Large intestine (tissue), 3 donors: ENCODE data around the gene SP8. TPM values are rescaled to one million over a fixed set of nuclear protein-coding genes. Genes with fewer than 3 reads are reported as not detected.

Experiments
- DNase-seq, 2 donors: peaks; one replicate each; pipeline versions ENCODE4 v3.0.0 to v3.0.0-alpha.2; 2013
- H3K27ac ChIP-seq: one replicate; pipeline ENCODE4 v1.5.1; 2013; ENCODE audit warnings: low read length
- H3K27me3 ChIP-seq: 2 replicates; pipeline ENCODE4 v1.6.1; 2013; ENCODE audit warnings: low read length; ENCODE audit not compliant: control insufficient read depth, insufficient read depth
- H3K36me3 ChIP-seq: 2 replicates; pipeline ENCODE4 v1.6.1; 2013; ENCODE audit warnings: low read length; ENCODE audit not compliant: control insufficient read depth, insufficient read depth
- H3K4me1 ChIP-seq: one replicate; pipeline ENCODE4 v1.6.1; 2013; ENCODE audit warnings: low read length; ENCODE audit not compliant: control insufficient read depth, insufficient read depth
- H3K4me3 ChIP-seq: one replicate; pipeline ENCODE4 v1.5.1; 2013; ENCODE audit warnings: low read length
- H3K9me3 ChIP-seq: one replicate; pipeline ENCODE4 v1.6.1; 2013; ENCODE audit warnings: mild to moderate bottlenecking, low read depth, low read length, moderate library complexity; ENCODE audit not compliant: control insufficient read depth
- WGBS: methylation state at CpG from one replicate; pipeline ENCODE4 v1.1.5; 2013; ENCODE audit warnings: low lambda C conversion rate; ENCODE audit not compliant: insufficient coverage; 5-methylcytosine and 5-hydroxymethylcytosine counted together
- polyA plus RNA-seq: library from polyadenylated mRNA; unstranded; fragments of 120-200 nt; gene quantifications from one replicate; pipeline ENCODE4 v1.2.1, GENCODE V29; 2013

The SP8 gene
- polyA plus RNA-seq, 1 donor, result not detected

GRCh38 chr7:20795361-20795760, 8.7 kb upstream of the SP8 start:
- DNase-seq, result no peak
- Histone ChIP-seq H3K27me3 (peaks cover 92% of the 10 kb centered on the region), H3K36me3 (no peaks in the 10 kb centered on the region), H3K9me3 (peaks cover 3% of the 10 kb centered on the region), H3K4me1 (peaks cover 8% of the 10 kb centered on the region), H3K4me3 (no peak overlapping the region), H3K27ac (no peak overlapping the region)
- WGBS, result 0% methylated on average over 1 of the region's 10 CpGs

GRCh38 chr7:20794676-20795075, 8.0 kb upstream of the SP8 start:
- Histone ChIP-seq H3K27me3 (peaks cover 94% of the 10 kb centered on the region), H3K4me3 (no peak overlapping the region), H3K9me3 (peaks cover 3% of the 10 kb centered on the region), H3K27ac (no peak overlapping the region), H3K36me3 (no peaks in the 10 kb centered on the region), H3K4me1 (peaks cover 8% of the 10 kb centered on the region)
- DNase-seq, result no peak
- WGBS, result 18% methylated on average over 4 of the region's 13 CpGs

DNA sequence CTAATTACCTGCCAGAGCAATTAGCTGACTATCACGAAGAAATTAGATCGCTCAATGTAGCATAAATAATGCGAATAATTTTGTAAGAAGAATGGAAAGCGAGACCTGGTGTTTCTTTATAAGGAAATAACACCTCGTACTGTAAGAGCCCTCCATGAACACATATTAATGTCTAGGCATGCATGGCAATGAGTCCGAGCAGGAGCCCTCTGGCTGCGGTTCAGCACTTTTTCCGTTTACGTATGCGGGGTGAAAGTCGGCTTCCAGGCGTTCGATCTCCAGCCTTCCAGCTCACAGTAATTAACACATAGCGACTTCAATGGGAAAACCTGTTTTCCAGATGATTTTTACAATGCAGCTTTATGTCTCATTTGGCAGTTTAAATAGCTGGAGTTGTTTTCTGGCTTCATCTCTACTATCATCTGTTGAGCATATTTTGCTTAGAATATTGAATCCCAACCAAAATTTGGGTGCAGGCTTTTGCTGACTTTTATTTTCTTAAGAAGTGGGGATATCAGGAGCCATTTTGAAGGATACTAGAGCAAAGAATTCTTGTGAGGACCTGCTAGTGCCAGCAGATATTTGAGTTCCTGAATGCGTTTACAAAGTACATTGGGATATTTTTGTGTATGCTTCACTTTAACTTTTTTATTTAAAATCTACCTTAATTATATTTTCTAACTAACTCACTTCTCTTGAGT, 7.2 kb upstream of the SP8 start:
- no peak overlapping the region for H3K27ac ChIP-seq
- peak in 1 of 2 donors; percentile 17 for DNase-seq
- peaks cover 8% of the 10 kb centered on the region for H3K4me1 ChIP-seq
- H3K9me3 ChIP-seq, result peaks cover 3% of the 10 kb centered on the region
- WGBS, result 0% methylated on average over 1 of the region's 15 CpGs
- no peak overlapping the region for H3K4me3 ChIP-seq
- no peaks in the 10 kb centered on the region for H3K36me3 ChIP-seq
- peaks cover 96% of the 10 kb centered on the region for H3K27me3 ChIP-seq

- Histone ChIP-seq H3K4me3 (no peak overlapping the region), H3K27ac (no peak overlapping the region), H3K4me1 (peaks cover 8% of the 10 kb centered on the region), H3K36me3 (no peaks in the 10 kb centered on the region), H3K9me3 (peaks cover 6% of the 10 kb centered on the region), H3K27me3 (peaks cover 97% of the 10 kb centered on the region)
- no peak for DNase-seq
- WGBS, result no CpG with 5 or more reads among the region's 15 CpGs
Observed at GRCh38 chr7:20793248-20793647, 6.6 kb upstream of the SP8 start.

GRCh38 chr7:20791538-20792434, 5.1 kb upstream of the SP8 start:
- no peak for DNase-seq

GRCh38 chr7:20790375-20790774, 3.7 kb upstream of the SP8 start:
- DNase-seq, result no peak
- Histone ChIP-seq H3K27me3 (peaks cover 100% of the 10 kb centered on the region), H3K36me3 (no peaks in the 10 kb centered on the region), H3K27ac (no peak overlapping the region), H3K4me1 (peaks cover 6% of the 10 kb centered on the region), H3K4me3 (no peak overlapping the region), H3K9me3 (peaks cover 8% of the 10 kb centered on the region)
- 0% methylated on average over 1 of the region's 5 CpGs for WGBS

More at GRCh38 chr7:20791538-20792434, 5.1 kb upstream of the SP8 start:
- peaks cover 99% of the 10 kb centered on the region for H3K27me3 ChIP-seq
- 11% methylated on average over 3 of the region's 8 CpGs for WGBS
- H3K36me3 ChIP-seq, result no peaks in the 10 kb centered on the region
- peaks cover 6% of the 10 kb centered on the region for H3K9me3 ChIP-seq
- H3K27ac ChIP-seq, result no peak overlapping the region
- peaks cover 2% of the 10 kb centered on the region for H3K4me1 ChIP-seq
- no peak overlapping the region for H3K4me3 ChIP-seq

GRCh38 chr7:20788420-20788990, 1.8 kb upstream of the SP8 start:
- Histone ChIP-seq H3K36me3 (no peaks in the 10 kb centered on the region), H3K27me3 (peaks cover 98% of the 10 kb centered on the region), H3K4me1 (peaks cover 6% of the 10 kb centered on the region), H3K27ac (no peak overlapping the region), H3K9me3 (peaks cover 16% of the 10 kb centered on the region), H3K4me3 (no peak overlapping the region)
- 40% methylated on average over 1 of the region's 10 CpGs for WGBS
- DNase-seq, result no peak

- Histone ChIP-seq H3K27me3 (peaks cover 97% of the 10 kb centered on the region), H3K4me3 (peak overlapping the region; percentile 40), H3K4me1 (peaks cover 6% of the 10 kb centered on the region), H3K36me3 (no peaks in the 10 kb centered on the region), H3K27ac (no peak overlapping the region), H3K9me3 (peaks cover 16% of the 10 kb centered on the region)
- no CpG with 5 or more reads among the region's 21 CpGs for WGBS
- no peak for DNase-seq
Observed at GRCh38 chr7:20787660-20788419, 1.2 kb upstream of the SP8 start.

GRCh38 chr7:20786421-20786778, 286 bp downstream of the SP8 start:
- no peak overlapping the region for H3K27ac ChIP-seq
- no peaks in the 10 kb centered on the region for H3K36me3 ChIP-seq
- peak overlapping the region; percentile 31 for H3K4me3 ChIP-seq
- peaks cover 92% of the 10 kb centered on the region for H3K27me3 ChIP-seq
- H3K4me1 ChIP-seq, result peaks cover 6% of the 10 kb centered on the region
- no peak for DNase-seq
- peaks cover 16% of the 10 kb centered on the region for H3K9me3 ChIP-seq
- WGBS, result 0% methylated on average over 1 of the region's 14 CpGs

DNA sequence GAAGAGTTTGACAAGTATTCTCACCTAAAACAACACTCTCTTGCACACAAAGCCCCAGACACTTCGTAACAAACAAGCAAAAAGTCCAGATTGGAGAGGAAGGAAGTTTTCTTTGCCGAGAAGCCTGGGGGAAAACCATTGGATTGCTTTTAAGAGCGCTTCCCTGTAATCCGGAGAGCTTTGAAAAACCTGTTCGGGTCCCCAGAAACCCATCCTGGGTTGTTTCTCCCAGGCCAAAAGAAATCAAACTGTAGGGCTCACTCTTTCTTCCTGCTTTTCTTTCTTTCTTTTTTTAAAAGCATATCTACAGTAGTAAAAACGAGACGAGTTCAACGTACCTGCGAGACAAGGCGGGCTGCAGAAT, 655 bp downstream of the SP8 start:
- peak in 1 of 2 donors; percentile 23 for DNase-seq
- no peak overlapping the region for H3K27ac ChIP-seq
- H3K27me3 ChIP-seq, result peaks cover 90% of the 10 kb centered on the region
- WGBS, result 0% methylated on average over 3 of the region's 10 CpGs
- peaks cover 4% of the 10 kb centered on the region for H3K4me1 ChIP-seq
- H3K36me3 ChIP-seq, result no peaks in the 10 kb centered on the region
- H3K4me3 ChIP-seq, result peak overlapping the region; percentile 31
- peaks cover 15% of the 10 kb centered on the region for H3K9me3 ChIP-seq
